Activated CD4-positive, CD25-positive, alpha-beta regulatory T cell treated with anti-CD3 and anti-CD28 coated beads, Interleukin-2, amount 50 U/mL, for 16 hours (primary cell): ENCODE measurements around the gene ACSF3.

Experiments
- DNase-seq: peaks from one replicate; pipeline ENCODE4 v3.0.0-alpha.2; 2020; ENCODE audit warnings: low read depth, low spot score

ACSF3 gene

DNA sequence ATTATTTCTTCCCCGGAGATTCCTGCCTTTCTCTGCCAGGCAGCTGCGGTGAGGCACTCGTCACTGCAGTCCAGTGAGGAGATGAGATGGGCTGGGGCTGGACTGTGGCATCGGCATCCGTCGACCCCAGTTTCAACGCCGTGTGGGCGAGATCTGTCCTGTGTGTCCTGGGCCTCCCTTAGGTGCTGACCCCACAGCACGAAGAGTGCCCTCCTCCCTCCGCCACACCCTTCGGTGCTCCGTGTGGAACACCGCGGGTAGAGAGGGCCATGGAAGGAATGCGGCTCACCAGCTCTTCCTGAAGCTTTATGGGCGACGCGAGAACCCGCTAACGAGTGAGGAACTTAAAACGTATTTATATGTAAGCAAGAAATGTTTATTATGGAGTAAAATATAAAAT, 17.6 kb downstream of the ACSF3 start:
- DNase-seq, result no peak

DNA sequence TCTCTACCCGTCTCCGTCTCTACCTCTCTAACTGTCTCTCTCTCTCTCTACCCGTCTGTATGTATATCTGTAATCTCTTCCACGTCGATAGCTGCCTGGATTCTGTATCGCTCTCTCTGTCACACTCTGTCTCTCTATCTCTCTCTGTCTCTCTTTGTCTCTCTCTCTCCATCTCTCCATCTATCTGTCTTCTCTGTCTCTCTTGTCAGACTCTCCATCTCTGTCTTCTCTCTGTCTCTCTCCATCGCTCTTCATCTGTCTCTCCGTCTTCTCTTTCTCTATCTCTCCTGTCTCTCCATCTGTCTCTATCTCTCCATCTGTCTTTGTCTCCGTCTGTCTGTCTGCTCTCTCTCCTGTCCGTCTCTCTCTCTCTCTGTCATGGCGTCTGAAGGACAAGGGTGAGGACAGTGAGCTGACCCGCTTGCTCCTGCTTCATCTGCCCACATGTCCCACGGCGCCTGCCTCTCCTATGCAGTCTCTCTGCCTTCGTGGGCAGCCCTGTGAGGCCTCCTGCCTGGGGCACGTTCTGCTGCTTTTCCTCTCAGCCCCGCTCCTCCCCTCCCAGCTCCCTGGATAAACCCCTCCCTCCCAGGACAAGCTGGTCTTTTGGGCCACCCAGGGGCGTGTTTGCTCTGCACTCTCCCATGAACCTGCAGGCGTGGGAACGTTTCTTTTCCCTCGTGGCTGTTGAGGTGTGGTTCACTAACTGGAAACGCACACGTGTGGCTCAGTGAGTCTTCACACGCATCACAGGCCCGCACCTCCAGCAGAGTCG, 18.9 kb downstream of the ACSF3 start:
- DNase-seq, result no peak

DNA sequence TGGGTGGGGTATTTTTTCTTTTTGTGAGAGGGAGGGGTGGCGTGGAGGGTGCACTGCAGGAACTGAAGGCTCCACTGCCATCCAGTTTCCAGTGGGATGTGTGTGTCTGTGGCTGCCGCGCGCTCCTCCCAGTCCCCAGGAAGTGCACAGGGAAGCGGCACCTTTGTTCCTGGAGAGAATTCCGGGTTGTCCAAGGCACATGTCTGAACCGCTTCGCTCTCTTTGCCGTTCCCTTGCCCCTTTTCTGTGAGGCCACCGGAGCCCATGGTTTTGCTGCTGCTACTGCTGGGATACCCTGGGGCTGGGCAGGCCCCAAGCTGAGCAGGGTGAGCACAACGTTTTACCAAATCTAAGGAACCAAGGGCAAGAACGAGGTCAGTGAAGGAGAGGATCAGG, 19.5 kb downstream of the ACSF3 start:
- DNase-seq, result no peak

DNA sequence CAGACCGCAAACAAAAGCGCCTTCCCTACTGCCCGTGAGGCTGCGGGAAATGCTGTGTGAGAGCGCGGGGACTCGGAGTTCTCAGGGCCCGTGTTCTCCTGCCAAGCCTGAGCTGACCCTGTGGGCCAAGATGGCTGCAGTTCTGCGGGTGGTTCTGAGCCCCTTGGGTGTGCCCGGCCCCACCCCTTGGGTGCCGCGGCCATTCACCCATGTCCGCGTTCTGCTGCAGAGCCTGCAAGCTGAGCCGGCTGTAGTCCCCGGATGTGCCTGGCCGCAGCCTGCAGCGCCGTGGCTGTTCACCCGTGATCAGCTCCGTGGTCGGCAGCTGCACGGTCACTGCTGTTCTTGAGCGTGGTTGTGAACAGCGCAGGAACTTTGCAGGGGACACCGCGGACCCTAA, 20.0 kb downstream of the ACSF3 start:
- DNase-seq, result no peak

- no peak for DNase-seq
Measured at GRCh38 chr16:89114159-89114981, 20.7 kb downstream of the ACSF3 start.

- peak; percentile 77 for DNase-seq
Measured at GRCh38 chr16:89115216-89115861, 21.7 kb downstream of the ACSF3 start.

DNA sequence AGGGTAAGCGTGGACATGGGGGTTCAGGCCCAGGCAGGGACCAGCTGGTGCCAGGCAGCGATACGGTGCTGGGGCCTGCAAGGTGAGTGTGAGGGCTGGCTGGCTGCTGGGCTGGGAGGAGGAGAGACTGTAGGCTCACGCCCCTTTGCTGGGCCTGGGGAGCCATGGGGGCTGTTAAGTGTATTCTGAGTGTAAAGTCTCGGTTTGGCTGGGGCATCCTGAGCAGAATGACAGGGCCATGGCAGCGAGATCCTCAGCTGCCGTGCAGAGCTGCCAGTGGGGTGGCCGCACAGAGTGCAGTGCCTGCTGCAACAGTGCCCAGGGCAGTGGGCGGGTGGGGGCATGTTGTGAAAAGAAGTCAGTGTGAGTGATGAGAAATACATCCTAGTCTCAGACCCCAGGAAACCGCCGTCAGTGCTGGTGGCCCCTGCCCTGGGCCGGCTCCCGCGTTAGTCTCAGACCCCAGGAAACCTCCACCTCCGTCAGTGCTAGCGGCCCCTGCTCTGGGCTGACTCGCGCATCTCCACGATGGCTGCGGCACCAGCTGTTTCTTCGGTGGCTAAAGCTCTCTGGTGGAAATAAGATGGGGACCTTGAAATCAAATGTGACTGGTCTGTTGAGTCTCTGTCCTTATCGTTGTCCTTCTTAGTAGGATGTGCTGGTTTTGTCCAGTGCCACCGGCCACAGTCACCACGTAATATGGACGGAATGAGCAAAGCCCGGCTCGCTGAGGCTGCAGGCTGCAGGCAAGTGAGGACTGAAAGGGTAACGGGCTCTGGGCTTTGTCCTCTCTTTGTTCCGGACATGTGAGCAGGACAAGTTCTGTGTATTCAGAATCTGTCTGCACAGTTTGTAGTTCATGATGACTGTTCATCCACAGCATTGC, 22.9 kb downstream of the ACSF3 start:
- no peak for DNase-seq

- DNase-seq, result no peak
Measured at GRCh38 chr16:89117227-89117974, 23.7 kb downstream of the ACSF3 start.

DNA sequence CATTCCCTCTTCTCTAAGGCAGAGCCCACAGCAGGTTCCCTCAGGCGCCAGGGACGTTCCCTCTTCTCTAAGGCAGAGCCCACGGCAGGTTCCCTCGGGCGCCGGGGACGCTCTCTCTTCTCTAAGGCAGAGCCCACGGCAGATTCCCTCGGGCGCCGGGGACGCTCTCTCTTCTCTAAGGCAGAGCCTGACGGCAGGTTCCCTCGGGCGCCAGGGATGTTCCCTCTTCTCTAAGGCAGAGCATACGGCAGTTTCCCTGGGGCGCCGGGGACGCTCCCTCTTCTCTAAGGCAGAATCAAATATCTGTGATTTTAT, 24.3 kb downstream of the ACSF3 start:
- DNase-seq, result no peak

DNA sequence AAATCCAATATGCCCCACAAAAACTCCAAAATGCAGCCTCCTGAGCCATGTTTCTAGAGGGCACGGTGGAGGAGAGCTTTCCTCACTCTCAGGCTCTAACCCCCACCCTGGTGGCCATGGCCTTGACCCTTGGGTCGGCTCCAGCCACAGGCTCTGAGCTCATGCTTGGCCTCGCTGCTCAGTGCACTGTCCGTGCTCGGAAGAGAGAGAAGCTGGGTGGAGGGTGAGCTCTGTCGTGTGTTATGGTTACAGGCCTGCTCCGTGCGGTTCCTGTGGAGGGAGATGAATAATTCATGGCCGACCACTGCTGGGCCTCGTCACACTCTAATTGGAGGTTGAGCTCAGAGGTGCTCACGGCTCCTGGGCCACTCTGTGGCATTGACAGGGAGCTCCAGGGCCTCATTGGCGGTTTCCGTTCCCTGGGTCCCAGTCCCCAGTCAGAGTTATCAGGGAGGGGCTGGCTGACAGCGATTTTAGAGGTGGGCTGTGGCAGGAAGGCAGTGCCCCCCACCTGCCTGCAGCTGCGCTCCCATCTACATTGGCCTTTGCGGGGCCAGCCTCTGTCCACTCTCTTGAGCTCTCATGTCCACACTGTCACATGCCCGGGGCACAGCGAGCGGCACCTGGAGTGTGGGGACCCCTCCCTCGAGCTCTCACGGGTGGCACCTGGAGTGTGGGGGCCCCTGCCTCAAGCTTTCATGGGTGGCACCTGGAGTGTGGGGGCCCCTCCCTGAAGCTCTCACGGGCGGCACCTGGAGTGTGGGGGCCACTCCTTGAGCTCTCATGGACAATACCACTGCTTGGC, 24.9 kb downstream of the ACSF3 start:
- DNase-seq, result no peak

DNA sequence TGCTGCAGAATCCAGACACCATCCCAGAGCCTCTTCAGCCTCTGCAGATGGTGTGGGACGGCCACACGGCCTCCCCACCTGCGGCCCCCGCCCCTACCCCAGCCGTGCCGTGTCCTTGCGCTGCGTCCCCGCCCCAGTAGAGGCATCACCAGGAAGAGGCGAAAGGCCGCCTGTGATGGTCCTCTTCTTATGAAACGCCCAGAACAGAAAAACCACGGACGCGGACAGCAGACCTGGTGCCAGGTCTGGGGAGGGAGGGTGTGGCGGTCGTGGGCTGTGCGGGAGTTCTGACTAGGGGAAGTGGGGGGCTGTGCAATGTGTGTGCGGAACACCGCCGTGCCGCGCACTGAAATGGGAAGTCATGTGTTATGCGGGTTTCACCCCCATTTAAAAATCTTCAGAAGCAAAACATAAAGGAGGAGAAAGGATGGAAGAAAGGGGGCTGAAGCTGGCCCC, 25.5 kb downstream of the ACSF3 start:
- no peak for DNase-seq

GRCh38 chr16:89119661-89120141, 26.0 kb downstream of the ACSF3 start:
- no peak for DNase-seq

DNA sequence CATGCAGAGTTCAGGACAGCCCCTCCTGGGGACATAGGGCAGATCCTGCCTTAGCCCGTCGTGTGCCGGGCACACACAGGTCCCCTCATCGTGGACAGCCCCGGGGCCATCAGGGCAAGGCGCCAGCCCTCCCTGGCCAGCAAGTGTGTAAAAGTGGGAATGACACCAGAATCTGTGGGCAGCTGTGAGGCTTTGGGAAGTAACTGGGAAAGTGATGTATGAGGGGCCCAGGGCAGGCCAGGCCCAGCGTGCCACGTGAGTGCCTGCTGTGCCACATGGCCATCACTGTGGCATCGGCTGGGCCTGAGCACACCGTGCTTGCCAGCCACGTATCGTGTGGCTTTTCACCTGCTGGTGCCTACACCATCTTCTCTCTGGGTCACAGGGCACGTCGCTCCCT, 26.6 kb downstream of the ACSF3 start:
- DNase-seq, result no peak

DNA sequence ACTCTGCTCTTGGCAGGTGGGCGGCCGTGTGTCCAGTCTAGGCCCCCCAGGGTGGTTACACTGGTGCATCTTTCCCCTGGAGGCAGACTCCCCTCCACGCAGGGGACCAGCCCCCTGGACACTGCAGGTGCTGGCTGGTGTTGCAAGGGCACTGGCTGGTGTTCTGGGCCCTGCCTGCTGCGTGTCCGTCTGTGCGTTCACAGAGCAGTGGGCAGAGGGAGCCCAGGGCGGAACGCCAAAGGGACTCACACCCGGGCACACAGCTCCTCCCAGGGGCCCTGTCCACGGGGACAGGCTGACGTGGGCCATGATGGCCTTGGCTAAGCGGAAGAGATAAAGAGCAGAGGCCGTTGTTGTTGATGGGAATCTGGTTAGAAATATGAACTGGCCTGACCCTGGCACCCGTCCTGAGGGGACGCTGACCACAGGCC, 27.3 kb downstream of the ACSF3 start:
- DNase-seq, result no peak

DNA sequence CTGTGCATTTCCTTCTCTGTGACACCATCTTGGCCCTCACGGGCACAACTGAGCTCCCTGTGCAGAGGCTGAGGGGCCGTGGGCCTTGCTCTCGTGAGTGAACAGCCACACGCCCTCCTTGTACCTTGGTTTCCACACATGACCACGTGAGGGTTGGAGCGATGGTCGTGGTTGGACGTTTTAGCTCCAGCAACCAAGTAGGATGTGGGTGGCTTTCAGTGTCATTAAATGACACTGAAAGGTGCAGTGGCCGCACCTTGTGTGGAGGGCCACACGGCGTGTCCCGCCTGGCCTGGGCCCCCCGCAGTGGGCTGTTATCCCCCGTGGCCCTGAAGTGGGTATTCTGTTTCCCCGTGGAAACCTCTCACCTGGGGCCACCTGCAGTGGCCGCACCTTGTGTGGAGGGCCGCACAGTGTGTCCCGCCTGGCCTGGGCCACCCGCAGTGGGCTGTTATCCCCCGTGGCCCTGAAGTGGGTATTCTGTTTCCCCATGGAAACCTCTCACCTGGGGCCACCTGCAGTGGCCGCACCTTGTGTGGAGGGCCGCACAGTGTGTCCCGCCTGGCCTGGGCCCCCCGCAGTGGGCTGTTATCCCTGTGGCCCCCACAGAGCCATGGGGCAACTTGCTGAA, 28.2 kb downstream of the ACSF3 start:
- no peak for DNase-seq

- DNase-seq, result peak; percentile 48
Measured at GRCh38 chr16:89122322-89122851, 28.7 kb downstream of the ACSF3 start.

DNA sequence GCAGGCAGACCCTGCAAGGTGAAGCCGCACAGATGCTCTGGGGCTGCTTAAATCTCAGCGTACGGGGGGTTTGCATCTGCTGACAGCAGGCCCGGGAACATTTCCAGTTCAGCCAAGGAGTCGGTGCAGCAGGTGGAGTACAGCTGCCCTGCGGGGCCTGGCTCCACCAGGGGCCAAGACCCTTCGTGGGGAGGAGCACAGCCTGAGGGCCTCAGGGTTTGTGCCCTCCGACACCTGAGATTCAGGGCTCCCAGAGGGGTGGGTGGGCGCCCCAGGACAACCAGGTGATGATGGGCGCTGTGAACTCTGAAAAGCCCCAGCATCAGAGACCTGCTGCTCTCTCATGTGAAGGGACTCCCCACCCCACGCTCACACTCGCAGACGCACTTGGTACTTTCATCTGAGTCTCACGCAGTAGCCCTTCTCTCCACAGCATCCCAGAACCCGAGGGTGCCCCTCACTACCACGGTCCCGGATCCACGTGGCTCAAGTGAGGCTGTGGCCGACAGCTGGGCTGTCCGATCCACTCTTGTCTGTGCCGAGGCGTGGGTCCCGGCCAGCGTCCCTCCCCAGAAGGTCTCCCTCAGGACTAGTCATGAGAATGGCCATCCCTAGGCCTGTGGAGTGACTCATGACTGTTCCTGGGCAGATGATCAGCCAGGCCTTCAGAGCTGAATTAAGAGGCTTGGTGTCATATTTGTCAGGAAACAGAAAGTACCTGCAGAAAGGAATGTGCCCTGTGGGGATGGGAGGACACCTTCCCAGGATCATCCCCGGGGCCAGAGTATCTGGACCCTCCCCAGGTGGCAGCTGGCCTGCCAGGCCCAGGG, 29.6 kb downstream of the ACSF3 start:
- DNase-seq, result no peak

- DNase-seq, result no peak
Measured at GRCh38 chr16:89123831-89124100, 30.1 kb downstream of the ACSF3 start.
